SK-N-SH treated with all-trans-retinoic acid at 6 μM for 48 hours (cell line): ENCODE measurements around the gene PICK1.

ENCODE experiments used
- CSDC2 ChIP-seq: fragments of 250-450 bp; sonication (Bioruptor Pico); IDR thresholded peaks from 2 replicates; pipeline ENCODE4 v1.5.0; 2020; ENCODE audit warnings: mild to moderate bottlenecking, moderate library complexity
- ESRRG ChIP-seq: fragments of 250-450 bp; sonication (Bioruptor Pico); IDR thresholded peaks from 2 replicates; pipeline ENCODE4 v1.6.1; 2021; ENCODE audit warnings: mild to moderate bottlenecking
- GLIS3 ChIP-seq: fragments of 250-450 bp; sonication (Bioruptor Pico); IDR thresholded peaks from 2 replicates; pipeline ENCODE4 v1.5.0; 2020; ENCODE audit warnings: mild to moderate bottlenecking, moderate library complexity
- ISL1 ChIP-seq: fragments of 250-450 bp; sonication (Bioruptor Pico); IDR thresholded peaks from 2 replicates; pipeline ENCODE4 v2.1.2; 2022; ENCODE audit warnings: mild to moderate bottlenecking, moderate library complexity
- OSR1 ChIP-seq: fragments of 250-450 bp; sonication (Bioruptor Pico); IDR thresholded peaks from 2 replicates; pipeline ENCODE4 v1.8.0; 2022; ENCODE audit warnings: moderate library complexity, mild to moderate bottlenecking, inconsistent platforms
- SNAI2 ChIP-seq: fragments of 250-450 bp; sonication (Bioruptor Pico); IDR thresholded peaks from 2 replicates; pipeline ENCODE4 v1.5.0; 2020; ENCODE audit warnings: mild to moderate bottlenecking, moderate library complexity
- ZFP30 ChIP-seq: fragments of 450-650 bp; formaldehyde crosslinking; IDR thresholded peaks from 2 replicates; pipeline ENCODE4 v1.5.0; 2022; ENCODE audit warnings: mild to moderate bottlenecking, moderate library complexity

DNA sequence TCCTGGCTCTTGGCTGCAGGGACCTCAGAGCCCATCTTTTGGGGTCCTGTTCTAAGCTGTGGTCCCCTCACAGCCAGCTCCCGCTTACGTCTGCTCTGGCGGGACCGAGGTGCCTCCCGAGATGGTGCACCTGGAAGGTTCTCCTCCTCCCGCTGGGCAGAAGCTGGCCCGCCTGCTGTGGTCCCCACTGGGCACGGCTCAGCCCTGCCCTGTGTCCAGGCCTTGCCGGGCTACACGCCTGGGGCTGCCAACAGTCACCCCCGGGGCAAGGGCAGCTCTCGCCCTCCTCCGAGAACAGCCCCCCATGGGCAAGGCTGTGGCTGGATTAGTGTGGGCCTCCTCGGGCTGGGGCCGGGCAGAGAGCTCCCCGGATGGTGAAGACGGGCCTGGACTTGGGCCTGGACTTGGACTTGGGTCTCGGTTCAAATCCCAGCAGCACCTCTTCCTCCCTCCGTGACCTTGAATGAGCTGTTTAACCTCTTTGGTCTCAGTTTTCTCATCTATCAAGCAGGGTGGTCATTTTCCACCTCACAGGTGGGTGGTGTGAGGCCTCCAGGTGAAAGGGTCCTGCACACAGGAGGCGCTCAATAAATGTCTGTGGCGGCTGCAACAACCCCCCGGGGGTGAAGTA, 52.3 kb downstream of the PICK1 start:
- TF ChIP-seq CSDC2 (CRISPR knock-in tag) (no peak), ZFP30 (CRISPR knock-in tag) (no peak), ESRRG (CRISPR knock-in tag) (no peak), OSR1 (CRISPR knock-in tag) (no peak), SNAI2 (no peak), GLIS3 (CRISPR knock-in tag) (no peak), ISL1 (no peak)
